HG03457 (cell line): ENCODE data around the gene MTOR.
"Not testable (repeated sequence)": the region's sequence is repeated elsewhere in the genome, so short reads cannot be mapped to it uniquely, and the experiment has no call there.

Experiments
- ATAC-seq: cut with Tn5 transposase; IDR thresholded peaks from one replicate; pipeline ENCODE4 v1.9.1; 2021; ENCODE audit warnings: moderate number of reproducible peaks; ENCODE audit not compliant: unreplicated experiment

The MTOR gene

DNA sequence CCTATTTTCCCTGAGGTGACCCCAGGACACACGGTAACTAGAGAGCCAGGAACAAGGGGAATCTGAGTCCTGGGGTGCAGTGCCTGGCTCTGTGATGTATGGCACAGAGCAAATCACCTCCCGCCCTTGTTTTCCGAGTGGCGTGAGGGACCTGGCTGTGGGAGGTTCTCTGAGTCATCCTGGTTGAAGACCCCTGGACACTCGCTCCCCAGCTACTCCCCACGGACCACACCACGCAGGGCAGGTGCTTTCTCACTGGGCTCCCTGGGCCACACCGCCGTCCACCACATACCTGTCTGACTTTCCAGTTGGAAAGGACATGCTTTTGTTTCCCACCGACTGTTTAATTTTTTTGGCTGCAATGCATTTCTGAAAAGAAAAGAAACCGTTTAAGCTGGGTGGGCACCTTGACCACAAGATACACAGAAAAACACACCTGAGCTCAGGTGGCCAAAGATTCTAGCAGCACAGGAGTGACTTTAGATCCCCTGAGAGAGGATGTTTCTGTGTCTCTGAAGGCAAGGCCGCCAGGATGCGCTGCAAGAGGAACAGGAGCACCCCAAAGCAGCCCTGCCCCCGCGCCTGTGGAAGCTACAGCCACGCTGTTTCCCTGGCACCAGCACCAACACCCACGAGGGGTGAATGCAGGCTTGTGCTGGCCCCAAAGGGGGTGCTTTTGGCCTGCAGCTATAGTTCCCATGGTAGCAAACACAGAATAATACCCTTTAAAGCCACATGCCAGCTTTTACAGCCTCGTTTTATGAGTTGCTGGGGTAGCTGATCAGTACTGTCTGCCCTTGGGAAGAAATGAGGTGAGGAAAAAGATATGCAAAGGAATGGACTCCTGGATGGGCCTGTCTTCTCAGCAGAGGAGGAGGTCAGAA lies 194.4 kb downstream of the MTOR start:
- ATAC-seq, result no peak

DNA sequence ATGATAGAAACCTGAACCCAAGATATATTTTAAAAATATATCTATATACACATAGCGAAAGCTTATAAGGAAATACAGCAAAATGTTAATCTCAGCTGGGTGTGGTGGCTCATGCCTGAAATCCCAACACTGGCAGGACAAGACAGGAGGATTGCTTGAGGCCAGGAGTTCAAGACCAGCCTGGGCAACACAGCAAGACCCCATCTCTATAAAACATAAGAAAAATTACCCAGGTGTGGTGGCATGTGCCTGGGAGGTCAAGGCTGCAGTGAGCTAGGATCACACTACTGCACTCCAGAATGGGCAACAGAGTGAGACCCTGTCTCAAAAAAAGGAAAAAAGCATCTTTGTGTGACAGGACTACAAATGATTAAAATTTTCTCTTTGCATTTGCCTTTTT lies 196.6 kb downstream of the MTOR start:
- ATAC-seq, result no peak

DNA sequence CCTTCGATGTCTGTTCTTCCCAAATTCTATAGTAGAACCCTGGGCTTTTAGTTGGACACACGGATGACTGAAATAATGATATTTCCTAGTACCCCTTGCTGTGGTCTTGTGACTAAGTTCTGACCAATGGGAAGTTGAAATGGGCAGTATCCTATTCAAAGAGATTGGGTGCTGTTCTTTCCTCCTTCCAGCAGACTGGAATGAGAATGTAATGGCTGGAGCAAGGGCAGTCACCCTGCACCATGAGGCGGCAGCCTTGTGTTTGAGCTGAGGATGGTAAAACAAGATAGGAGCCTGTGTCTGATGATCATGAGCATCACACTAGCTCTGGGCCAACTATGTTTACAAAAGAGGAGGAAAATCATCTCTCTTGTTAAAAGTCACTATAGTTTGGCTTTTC lies 197.4 kb downstream of the MTOR start:
- no peak for ATAC-seq

DNA sequence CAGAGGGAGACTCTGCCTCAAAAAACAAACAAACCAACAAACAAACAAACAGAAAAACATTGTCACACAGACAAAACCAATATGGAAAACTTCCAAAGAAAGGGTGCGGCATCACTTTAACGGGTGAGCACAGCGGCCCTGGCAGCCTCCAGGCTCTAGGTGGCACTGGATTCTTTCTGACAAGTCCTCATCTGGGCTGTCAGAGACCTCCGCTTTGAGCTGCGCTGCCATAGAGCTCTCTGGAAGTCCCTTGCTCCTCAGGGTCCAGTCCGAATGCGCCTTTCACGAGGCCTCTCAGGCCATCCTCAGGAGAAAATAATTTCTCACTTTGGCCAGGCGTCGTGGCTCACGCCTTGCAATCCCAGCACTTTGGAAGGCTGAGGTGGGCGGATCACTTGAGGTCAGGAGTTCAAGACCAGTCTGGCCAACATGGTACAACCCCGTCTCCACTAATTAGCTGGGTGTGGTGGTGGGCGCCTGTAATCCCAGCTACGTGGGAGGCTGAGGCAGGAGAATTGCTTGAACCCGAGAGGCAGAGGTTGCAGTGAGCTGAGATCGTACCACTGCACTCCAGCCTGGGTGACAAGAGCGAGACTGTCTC lies 198.3 kb downstream of the MTOR start:
- not testable (repeated sequence) for ATAC-seq

DNA sequence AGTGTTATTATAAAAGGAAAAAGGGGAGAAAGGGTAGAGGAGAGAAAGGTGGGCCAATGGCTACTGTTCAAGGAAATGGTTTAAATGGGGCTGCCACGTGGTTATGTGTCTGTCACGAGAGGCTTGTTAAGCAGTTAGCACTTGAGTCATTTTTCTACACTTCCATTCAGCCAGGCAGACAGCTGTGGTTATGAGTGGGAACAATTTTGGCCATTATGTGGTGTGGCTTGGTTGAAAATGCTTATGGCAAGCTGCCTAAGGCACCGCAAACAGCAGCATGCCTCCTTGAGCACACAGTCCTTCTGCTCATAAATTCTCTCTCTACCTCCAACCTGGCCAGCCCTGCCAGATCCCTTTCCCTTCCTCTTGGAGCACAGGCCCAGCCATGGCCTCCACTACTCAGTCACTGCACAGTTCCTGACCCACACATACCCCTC lies 199.4 kb downstream of the MTOR start:
- peak; percentile 29 for ATAC-seq

DNA sequence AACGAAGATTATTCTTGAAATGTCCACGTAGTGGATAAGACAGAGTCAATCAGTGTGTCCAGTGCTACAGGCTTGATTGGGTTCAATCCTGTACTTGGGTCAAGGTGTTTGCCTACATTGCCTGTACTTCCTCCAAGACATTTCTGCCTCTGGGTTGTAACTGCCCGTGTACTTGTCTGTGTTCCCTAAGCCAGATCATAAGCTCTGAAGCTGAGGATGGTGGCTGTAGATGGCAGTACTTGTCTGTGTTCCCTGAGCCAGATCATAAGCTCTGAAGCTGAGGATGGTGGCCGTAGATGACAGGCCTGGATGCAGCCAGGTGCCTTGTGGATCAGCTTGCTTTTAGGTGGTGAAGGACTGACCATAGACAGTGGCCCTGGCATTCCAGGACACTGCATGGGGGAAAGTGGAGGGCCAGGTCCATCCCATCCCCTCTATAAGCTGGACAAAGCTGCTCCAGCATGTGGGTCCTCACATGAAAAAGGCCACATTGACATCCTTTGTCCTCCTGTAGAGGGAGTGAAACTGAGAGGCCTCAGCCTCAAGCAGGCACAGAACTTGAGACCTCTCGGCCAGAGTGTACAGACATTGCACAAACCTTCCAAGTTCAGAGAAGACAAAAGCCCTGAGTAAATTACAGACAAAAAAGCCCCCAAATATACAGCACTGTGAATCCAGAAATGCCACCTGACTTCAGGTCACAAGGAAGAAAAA lies 200.5 kb downstream of the MTOR start:
- no peak for ATAC-seq

DNA sequence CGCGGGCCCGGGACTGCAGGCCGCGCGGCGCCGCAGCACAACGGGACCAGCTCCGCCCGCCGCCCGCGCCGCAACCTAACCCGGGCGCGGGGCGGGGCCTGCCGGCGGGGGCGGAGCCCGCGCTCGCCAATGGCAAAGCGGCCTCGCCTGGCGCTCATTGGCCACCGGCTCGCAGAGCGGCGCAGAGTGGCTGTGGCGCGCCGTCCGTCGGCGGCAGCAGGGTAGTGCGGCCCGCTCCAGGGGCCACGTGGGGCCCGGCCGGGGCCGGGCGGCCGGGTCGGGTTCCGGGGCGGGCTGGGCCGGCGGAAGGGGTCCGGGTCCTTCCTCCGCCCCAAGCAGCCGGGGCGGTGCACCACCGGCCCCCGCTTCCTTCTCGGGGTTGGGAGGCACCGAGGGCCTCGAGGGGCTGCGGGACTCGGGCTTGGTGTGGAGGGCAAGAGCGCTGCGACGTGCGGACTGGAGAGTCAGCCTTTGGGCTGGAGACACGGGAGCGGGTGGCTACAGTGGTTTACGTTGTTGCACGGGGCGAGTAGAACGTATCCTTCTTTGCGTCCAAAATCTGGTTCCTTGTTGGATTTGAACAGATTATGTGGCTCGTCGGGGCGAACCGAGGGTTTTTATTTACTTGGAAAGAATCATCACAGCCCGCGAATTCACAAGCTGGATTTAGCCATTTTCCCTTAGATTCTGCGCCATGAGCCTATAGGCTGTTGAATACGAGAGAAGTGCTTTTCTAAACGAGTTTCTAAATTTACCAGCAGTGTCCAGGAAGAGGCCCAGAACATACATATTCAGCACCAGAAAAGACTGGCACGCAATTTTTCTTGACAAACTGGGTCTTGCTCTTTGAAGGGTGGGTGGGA lies 202.2 kb downstream of the MTOR start, which contains the start of gene SRM:
Gene SRM (minus strand): TSS at position 51 of the 863 bp plus-strand sequence. CDS start 75 bp downstream, outside the sequence.
- peak; percentile 77 for ATAC-seq

DNA sequence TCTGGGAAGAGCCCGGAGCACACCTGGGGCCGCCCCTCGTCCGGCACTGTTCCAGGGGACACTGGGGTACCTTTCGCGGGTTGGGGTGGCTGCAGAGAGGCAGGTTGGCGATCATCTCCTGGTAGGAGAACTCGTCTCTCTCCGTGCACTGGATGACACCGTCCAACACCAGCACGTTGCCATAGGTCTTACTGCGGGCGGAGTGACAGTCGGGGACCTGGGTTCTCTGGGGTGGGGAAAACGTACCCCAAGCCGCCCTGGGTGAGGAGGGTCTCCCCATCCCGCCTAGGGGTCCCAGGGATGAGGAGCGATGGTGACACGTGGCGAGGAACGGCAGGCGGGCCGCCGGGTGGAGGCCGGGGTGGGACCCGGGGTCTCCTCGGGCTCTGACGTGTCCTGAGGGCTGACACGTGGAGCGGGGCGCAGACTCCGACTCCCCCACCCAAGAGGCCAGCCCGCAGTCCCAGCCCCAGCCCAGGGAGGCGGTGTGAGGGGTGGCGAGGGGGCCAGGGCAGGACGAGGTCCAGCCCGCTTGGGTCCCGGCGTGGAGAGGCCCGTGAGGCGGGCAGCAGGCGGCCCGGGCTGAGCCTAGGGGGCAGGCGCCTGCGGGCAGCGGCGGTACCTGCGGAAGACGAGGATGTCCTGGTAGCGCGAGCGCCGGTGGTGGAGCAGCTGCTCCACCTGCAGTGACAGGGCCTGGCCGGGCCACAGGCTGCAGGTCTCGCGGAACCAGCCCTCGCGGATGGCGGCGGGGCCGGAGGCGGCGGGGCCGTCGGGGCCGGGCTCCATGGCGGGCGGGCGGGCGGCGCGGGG lies 203.0 kb downstream of the MTOR start:
- ATAC-seq, result no peak

DNA sequence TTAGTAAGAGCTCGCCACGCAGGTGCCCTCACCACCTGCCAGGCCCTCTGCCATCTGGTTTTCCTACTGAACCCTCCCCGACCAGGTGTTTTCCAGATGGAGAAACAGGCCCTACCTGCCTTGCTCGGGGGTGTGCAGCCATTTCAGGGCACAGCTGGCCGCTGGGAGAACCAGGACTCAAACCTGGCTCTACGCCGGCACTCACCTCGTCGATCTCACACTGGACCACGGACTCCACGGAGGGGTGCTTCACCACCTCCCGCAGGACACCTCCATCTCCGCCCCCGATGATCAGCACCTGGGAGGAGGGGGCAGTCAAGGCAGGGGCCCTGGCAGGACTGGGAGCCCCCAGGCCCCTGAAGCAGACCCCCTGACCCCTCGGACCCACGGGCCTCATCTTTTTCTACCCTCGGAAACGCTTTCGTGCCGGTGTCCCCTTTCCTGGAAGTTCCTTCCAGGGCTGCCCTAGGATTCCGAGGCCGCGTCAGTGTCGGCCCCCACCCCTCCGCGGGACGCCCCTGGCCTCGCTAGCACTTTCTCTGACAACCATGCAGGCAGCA lies 203.7 kb downstream of the MTOR start:
- ATAC-seq, result no peak

DNA sequence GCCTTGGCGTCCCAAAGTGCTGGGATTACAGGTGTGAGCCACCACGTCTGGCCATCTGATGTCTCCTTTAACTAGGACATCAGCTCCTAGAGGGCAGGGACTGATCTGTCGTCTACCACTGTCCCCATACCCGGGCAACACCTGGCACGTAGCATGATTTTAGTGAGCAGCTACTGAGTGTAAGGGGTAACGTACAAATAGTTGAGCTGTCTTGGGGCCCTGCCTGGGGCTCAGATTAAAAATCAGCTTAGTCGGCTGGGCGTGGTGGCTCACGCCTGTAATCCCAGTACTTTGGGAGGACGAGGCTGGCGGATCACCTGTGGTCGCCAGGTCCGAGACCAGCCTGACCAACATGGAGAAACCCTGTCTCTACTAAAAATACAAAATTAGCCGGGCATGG lies 204.3 kb downstream of the MTOR start:
- no peak for ATAC-seq

DNA sequence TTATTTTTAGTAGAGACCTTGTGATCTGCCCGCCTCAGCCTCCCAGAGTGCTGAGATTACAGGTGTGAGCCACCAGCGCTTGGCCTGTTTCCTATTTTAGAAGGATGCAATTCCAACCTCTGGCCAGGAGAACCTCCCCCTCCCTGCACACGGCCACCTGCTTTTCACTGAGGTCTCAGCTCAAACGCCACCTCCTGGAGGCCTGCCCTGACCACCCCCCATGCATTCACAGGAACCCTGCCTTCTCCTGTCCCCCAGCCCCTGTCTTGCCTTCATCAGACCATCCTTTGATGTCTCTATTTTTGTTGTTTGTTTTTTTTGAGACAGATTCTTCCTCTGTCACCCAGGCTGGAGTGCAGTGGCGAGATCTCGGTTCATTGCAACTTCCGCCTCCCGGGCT lies 204.9 kb downstream of the MTOR start:
- ATAC-seq, result no peak
